Peyer's patch (tissue), 4 donors: ENCODE data around the gene POU2F3.

Experiments
- POLR2A ChIP-seq, 2 donors: fragments of 450-650 bp; IDR thresholded peaks; one replicate each; pipeline ENCODE4 v1.5.1; 2017; ENCODE audit warnings: antibody characterized with exemption in 2 of 2, mild to moderate bottlenecking in 2 of 2, moderate library complexity in 2 of 2
- TF ChIP-seq, protein P1 (sequence below), 6 experiments: fragments of 450-650 bp in 4 of 6; fragments of 200-600 bp in 2 of 6; sonication (generic) in 1 of 6; IDR thresholded peaks; one replicate each; pipeline ENCODE4 v1.5.1; 2017 to 2019; ENCODE audit warnings: antibody characterized with exemption in 6 of 6, mild to moderate bottlenecking in 3 of 6, moderate library complexity in 1 of 6

DNA sequence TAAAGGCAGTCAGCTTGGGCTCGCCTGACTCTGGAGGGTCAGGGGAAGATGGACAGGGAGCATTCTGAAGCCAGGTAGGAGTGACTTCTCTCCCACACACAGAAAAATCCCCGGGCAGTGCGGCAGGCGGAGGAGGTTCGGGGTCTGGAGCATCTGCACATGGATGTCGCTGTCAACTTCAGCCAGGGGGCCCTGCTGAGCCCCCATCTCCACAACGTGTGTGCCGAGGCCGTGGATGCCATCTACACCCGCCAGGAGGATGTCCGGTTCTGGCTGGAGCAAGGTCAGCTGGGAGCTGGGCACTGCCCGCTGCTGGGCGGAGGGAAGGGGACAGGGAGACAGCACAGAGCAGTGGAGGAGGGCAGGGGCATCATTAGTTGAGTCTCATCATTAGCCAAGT is 13.2 kb upstream of the POU2F3 start:
- TF ChIP-seq, protein P1, sequence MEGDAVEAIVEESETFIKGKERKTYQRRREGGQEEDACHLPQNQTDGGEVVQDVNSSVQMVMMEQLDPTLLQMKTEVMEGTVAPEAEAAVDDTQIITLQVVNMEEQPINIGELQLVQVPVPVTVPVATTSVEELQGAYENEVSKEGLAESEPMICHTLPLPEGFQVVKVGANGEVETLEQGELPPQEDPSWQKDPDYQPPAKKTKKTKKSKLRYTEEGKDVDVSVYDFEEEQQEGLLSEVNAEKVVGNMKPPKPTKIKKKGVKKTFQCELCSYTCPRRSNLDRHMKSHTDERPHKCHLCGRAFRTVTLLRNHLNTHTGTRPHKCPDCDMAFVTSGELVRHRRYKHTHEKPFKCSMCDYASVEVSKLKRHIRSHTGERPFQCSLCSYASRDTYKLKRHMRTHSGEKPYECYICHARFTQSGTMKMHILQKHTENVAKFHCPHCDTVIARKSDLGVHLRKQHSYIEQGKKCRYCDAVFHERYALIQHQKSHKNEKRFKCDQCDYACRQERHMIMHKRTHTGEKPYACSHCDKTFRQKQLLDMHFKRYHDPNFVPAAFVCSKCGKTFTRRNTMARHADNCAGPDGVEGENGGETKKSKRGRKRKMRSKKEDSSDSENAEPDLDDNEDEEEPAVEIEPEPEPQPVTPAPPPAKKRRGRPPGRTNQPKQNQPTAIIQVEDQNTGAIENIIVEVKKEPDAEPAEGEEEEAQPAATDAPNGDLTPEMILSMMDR (IDR thresholded peaks at IDR 0.05) = no peak
- TF ChIP-seq POLR2A (IDR thresholded peaks at IDR 0.05) = no peak
